Inflammatory macrophage (primary cell): Measurements from ENCODE around the gene LHX4.

Experiments used
- DNase-seq, 2 donors: peaks; one replicate each; pipeline ENCODE4 v3.0.0-alpha.2; 2020 to 2022

Gene LHX4

GRCh38 chr1:180259431-180260338 is 29.6 kb downstream of the LHX4 start:
- no peak for DNase-seq

GRCh38 chr1:180260541-180260940 is 30.5 kb downstream of the LHX4 start:
- DNase-seq = no peak

GRCh38 chr1:180261030-180261429 is 31.0 kb downstream of the LHX4 start:
- no peak for DNase-seq

- no peak for DNase-seq
These were observed 31.6 kb downstream of the LHX4 start for GRCh38 chr1:180261524-180262155.

GRCh38 chr1:180262628-180263488 is 32.8 kb downstream of the LHX4 start:
- DNase-seq = no peak

DNA sequence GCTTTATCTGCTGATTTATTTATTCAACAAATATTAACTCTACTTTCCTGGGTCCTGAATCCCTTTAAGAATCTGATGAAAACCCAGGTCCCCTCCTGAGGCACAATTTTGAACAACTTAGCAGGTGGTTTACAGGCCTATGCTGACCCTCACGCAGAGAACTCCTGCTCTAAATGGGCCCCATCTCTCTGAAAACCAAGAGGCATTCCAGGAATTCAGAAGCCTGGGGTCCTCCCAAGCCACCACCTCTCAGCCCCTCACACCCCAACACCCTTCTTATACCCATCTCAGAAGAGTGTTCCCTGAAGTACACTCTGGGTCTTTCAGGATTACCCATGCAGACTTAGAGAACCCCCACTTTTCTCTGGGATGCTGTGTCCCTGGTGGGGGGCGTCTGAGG is 34.5 kb downstream of the LHX4 start:
- no peak for DNase-seq

DNA sequence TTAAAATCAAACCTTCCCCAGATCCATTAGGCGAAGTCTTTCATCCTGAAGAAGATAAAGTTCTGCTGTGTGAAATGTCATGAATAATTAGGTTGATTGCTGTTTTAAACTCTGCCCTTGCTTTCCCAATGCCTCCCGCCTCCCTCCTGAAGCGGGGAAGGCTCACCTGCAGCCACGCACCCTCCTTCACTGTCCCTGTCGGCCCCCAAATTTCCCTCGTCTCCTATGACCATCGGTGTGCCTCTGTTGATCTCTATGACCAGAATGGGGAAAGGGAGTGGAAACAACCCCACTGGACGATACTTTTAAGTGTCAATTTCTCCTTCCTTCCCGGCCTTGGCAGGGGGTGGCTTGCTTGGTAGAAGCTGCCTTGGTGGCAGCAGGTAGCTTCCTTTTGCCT is 35.1 kb downstream of the LHX4 start:
- DNase-seq = no peak

- DNase-seq = no peak
These were observed 35.8 kb downstream of the LHX4 start for GRCh38 chr1:180265871-180266270.

DNA sequence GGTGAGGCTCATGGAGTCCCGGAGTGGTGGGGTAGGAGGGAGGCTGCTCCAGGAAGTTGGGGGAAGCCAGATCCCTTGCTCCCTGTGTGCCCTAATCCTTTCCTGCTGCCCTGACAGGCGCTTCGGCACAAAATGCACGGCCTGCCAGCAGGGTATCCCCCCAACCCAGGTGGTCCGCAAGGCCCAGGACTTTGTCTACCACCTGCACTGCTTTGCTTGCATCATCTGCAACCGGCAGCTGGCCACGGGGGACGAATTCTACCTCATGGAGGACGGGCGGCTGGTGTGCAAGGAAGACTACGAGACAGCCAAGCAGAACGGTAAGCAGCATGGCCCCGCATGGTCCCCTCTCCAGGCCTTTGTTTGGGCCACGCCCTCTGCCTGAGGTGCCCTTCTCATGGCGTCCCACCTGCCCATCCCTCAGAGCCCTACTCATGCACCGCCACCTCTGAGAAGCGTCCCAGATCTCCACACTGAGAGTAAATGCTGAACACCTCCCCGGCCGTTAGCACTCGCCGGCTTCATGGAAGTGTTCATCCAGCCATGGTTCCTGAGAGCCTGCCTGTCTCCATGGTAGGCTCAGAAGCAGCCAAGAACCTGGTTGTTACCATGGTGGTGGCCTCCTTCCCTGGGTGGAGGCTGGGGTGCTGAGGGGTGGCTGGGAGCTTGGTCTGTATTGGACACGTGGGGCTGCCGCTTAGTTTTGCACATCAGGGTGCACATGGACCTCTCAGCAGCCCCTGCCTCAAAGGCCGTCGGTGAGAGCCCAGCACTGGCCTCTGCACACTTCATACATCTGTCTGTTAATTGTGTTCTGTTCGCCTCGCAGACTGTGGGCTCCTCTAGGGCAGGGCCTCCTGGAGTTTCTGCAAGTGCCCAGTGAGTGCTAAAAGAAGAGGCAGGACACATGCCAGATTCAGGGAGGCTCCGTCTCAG is 36.5 kb downstream of the LHX4 start:
- no peak for DNase-seq

DNA sequence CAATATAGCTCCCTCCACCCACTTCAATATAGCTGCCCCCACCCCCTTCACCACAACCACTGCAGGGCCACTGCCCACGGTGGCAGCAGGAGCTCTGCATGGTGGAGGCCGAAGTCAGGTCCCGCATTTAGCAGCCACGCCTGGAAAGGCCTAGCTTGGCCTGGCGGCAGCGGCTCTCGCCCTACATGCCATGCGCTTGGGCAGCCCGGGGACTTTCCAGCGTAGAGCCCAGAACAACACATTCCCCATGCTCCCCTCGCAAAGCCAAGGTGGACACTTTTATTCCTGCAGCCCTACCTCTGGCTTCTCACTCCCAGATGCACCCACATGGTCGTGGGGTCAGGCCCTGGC is 37.1 kb downstream of the LHX4 start:
- DNase-seq = no peak

GRCh38 chr1:180267761-180268555 is 37.9 kb downstream of the LHX4 start:
- DNase-seq = peak in 1 of 2 donors; percentile 44

DNA sequence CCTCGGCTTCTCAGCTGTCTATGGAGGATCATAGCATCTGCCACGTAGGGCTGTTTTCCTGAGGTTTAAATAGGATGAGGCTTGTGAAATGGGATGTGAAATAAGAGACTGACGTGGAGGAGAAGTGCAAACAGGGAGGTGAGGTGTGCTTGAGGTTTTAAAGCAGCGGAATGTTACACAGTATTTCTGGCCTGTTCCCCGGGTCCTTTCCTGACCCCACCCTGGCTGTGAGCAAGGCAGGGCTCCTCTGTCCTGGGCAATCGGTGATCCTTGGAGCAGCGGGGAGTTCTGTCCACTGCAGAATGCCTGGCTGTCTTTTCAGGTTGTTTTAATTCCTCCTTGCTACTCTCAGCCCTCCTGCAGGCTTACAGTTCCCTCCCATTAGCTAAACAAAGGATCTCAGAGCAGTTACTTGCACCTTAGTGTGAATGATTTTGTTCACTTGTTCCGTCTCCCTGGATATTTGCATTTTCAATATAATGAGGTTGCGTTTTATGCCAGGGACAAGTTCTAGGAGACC is 38.6 kb downstream of the LHX4 start:
- DNase-seq = no peak

GRCh38 chr1:180269645-180270529 is 39.8 kb downstream of the LHX4 start:
- peak; percentile 46 to 47 for DNase-seq

DNA sequence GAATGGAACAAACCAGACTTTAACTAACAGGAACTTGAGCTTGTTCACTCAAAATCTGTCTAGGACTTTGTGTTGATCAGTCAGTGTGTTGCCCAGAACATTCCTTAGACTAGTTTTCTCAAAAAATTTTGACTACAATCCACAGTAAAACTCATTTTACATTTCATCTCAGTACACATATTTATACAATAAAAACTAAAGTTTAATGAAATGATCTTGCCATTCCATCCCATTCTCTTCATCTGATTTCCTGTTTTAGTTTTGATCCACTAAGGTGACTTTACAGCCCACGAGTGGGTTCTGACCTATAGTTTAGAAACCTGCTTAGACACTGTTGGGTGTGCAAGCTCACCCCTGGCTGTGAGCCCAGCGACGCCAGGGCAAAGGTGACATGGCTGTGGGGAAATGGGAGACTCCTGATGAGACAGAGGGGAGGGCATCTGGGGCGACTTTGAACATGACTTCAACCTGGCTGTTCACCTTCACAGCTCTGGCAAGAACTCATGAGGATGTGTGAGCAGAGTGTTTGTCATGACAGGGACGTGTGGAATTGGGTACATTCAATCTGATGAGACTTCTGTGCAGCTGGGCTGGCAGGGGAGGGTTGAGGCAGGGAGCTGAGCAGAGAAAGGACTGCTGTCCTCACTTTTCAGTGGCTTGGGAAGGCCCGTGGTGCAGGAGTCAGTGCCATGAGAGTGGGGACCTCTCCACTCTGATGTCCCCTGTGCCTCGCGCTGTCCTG is 40.6 kb downstream of the LHX4 start:
- no peak for DNase-seq

DNA sequence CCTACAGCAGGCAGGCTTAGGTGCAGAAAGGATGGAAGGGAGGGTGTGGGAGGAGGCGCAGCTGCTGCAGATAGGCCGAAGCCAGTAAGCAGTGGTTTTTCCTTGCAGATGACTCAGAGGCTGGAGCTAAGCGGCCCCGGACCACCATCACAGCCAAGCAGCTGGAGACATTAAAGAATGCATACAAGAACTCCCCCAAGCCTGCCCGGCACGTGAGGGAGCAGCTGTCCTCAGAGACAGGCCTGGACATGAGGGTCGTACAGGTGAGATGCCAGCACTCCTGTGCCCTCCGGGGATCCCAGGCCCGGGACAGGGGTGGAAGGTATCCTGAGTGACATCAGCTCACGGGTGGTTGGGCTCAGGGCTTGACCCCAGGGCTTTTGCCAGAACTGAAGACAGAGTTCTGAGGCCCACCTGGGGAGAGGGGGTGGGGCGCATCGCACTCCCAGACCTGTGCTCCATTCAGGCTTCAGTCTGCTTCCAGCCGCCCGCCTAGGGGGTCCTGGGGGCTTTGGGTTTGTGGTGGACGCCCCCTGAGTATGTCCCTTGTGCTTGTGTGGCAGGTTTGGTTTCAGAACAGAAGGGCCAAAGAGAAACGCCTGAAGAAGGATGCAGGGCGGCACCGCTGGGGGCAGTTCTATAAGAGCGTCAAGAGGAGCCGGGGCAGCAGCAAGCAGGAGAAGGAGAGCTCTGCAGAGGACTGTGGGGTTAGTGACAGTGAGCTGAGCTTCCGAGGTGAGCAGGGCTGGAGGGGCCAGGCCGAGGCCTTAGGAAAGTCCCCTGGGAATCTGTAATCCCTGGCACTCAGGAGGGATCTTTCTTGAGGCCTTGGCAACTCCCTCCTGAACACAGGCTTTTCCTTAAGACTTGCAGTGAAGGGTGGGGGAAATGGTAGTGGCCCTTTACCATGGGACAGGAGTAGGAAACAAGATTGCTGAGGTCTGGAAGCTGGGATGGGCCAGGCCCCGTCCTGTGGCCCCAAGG is 41.5 kb downstream of the LHX4 start:
- DNase-seq = no peak

GRCh38 chr1:180272395-180272794 is 42.3 kb downstream of the LHX4 start:
- no peak for DNase-seq

- DNase-seq = no peak
These were observed 43.0 kb downstream of the LHX4 start for GRCh38 chr1:180273066-180273465.

GRCh38 chr1:180274221-180274620 is 44.2 kb downstream of the LHX4 start:
- no peak for DNase-seq
